Neural cell (in vitro differentiated cells): ENCODE data around the gene CASP9. TPM values are rescaled to one million over a fixed set of nuclear protein-coding genes. Genes with fewer than 3 reads are reported as not detected.
"Not testable (repeated sequence)": the region's sequence is repeated elsewhere in the genome, so short reads cannot be mapped to it uniquely, and the experiment has no call there.

ENCODE experiments used
- H2AFZ ChIP-seq: fragments of 200-600, 300-800 bp; sonication (generic), shearing (Covaris generic); 2 replicates; pipeline ENCODE4 v1.6.0; 2014; ENCODE audit warnings: low read depth, mild to moderate bottlenecking, antibody characterized with exemption, low read length, moderate library complexity
- H3F3A ChIP-seq: fragments of 200-600 bp; shearing (Covaris generic); 2 replicates; pipeline ENCODE4 v1.6.1; 2016; ENCODE audit warnings: mild to moderate bottlenecking, moderate library complexity, mixed read lengths, antibody characterized with exemption, low read length; ENCODE audit not compliant: insufficient read depth, poor library complexity, severe bottlenecking
- H3K27ac ChIP-seq: fragments of 200-600, 300-800 bp; sonication (generic), shearing (Covaris generic); 2 replicates; pipeline ENCODE4 v1.5.1; 2014; ENCODE audit warnings: mild to moderate bottlenecking, low read length, moderate library complexity
- H3K27me3 ChIP-seq: fragments of 300-800, 200-600 bp; sonication (generic), shearing (Covaris generic); 2 replicates; pipeline ENCODE4 v1.6.0; 2014; ENCODE audit warnings: mild to moderate bottlenecking, low read depth, low read length, moderate library complexity; ENCODE audit not compliant: insufficient read depth
- H3K36me3 ChIP-seq: fragments of 300-800, 200-600 bp; sonication (generic), shearing (Covaris generic); 2 replicates; pipeline ENCODE4 v1.5.1; 2014; ENCODE audit warnings: mild to moderate bottlenecking, antibody characterized with exemption, low read length, moderate library complexity; ENCODE audit not compliant: insufficient read depth
- H3K4me2 ChIP-seq: fragments of 300-800, 200-600 bp; sonication (generic), shearing (Covaris generic); 2 replicates; pipeline ENCODE4 v1.6.0; 2014; ENCODE audit warnings: mild to moderate bottlenecking, low read length
- H3K4me3 ChIP-seq: fragments of 300-800, 200-600 bp; sonication (generic), shearing (Covaris generic); 2 replicates; pipeline ENCODE4 v1.5.1; 2014; ENCODE audit warnings: mild to moderate bottlenecking, low read length, moderate library complexity
- H3K79me2 ChIP-seq: fragments of 200-600 bp; shearing (Covaris generic); replicated peaks from 2 replicates; pipeline ENCODE4 v1.6.0; 2014; ENCODE audit warnings: mild to moderate bottlenecking, low read length, moderate library complexity; ENCODE audit not compliant: insufficient read depth
- H3K9ac ChIP-seq: fragments of 300-800, 200-600 bp; sonication (generic), shearing (Covaris generic); 2 replicates; pipeline ENCODE4 v1.6.1; 2016; ENCODE audit warnings: mild to moderate bottlenecking, low read length, mixed read lengths
- H3K9me2 ChIP-seq: fragments of 200-600 bp; shearing (Covaris generic); 2 replicates; pipeline ENCODE4 v1.6.1; 2016; ENCODE audit warnings: mild to moderate bottlenecking, low read length, mixed read lengths; ENCODE audit not compliant: insufficient read depth
- H3K9me3 ChIP-seq: fragments of 200-600, 300-800 bp; sonication (generic), shearing (Covaris generic); 2 replicates; pipeline ENCODE4 v1.6.1; 2016; ENCODE audit warnings: mild to moderate bottlenecking, mixed run types, low read length, moderate library complexity, mixed read lengths
- H4K20me1 ChIP-seq: fragments of 200-600 bp; shearing (Covaris generic); 2 replicates; pipeline ENCODE4 v1.6.1; 2016; ENCODE audit warnings: mild to moderate bottlenecking, mixed run types; ENCODE audit not compliant: insufficient read depth
- CTCF ChIP-seq: fragments of 450-650 bp; IDR thresholded peaks from 2 replicates; pipeline ENCODE4 v1.5.1; 2014; ENCODE audit warnings: antibody characterized with exemption, mild to moderate bottlenecking, moderate library complexity; ENCODE audit not compliant: poor library complexity, severe bottlenecking
- EP300 ChIP-seq: fragments of 450-650 bp; conservative IDR thresholded peaks from 2 replicates; pipeline ENCODE4 v1.6.1; 2014; ENCODE audit warnings: antibody characterized with exemption, mild to moderate bottlenecking, moderate library complexity; ENCODE audit not compliant: poor library complexity, severe bottlenecking
- EZH2 ChIP-seq: fragments of 200-600, 300-800 bp; shearing (Covaris generic), sonication (generic); IDR thresholded peaks from 2 replicates; pipeline ENCODE4 v1.6.1; 2014; ENCODE audit warnings: antibody characterized with exemption, low read length, borderline replicate concordance, mild to moderate bottlenecking; ENCODE audit not compliant: insufficient read depth, poor library complexity, severe bottlenecking
- MXI1 ChIP-seq: fragments of 450-650 bp; conservative IDR thresholded peaks from 2 replicates; pipeline ENCODE4 v1.6.1; 2014; ENCODE audit warnings: antibody characterized with exemption, mild to moderate bottlenecking; ENCODE audit not compliant: poor library complexity, severe bottlenecking
- POLR2AphosphoS5 ChIP-seq: IDR thresholded peaks from 2 replicates; pipeline ENCODE4 v1.6.1; 2012
- RAD21 ChIP-seq: fragments of 450-650 bp; conservative IDR thresholded peaks from 2 replicates; pipeline ENCODE4 v1.6.1; 2014; ENCODE audit warnings: antibody characterized with exemption, mild to moderate bottlenecking, moderate library complexity
- REST ChIP-seq: IDR thresholded peaks from 2 replicates; pipeline ENCODE4 v1.6.1; 2012; ENCODE audit warnings: borderline replicate concordance
- SMC3 ChIP-seq: fragments of 450-650 bp; conservative IDR thresholded peaks from 2 replicates; pipeline ENCODE4 v1.6.1; 2014; ENCODE audit warnings: antibody characterized with exemption, mild to moderate bottlenecking, moderate library complexity; ENCODE audit not compliant: poor library complexity
- TAF1 ChIP-seq: IDR thresholded peaks from 2 replicates; pipeline ENCODE4 v1.6.1; 2012; ENCODE audit warnings: low read depth
- polyA plus RNA-seq: library from polyadenylated mRNA; depleted of rRNA; stranded (reverse); fragments of >200 nt; gene quantifications from 2 replicates; pipeline ENCODE4 v1.2.3, GENCODE V29; 2014

CASP9 gene
- polyA plus RNA-seq, 1 donor from 2014 or later = 13.7 TPM

GRCh38 chr1:15519625-15520024, 4.4 kb downstream of the CASP9 start:
- no peaks in the 10 kb centered on the region for H3K27me3 ChIP-seq
- H3K9ac ChIP-seq = no peak overlapping the region
- H3K9me2 ChIP-seq = no peaks in the 10 kb centered on the region
- H3K27ac ChIP-seq = no peak overlapping the region
- no peak overlapping the region for H3K4me3 ChIP-seq
- no peaks in the 10 kb centered on the region for H4K20me1 ChIP-seq
- H3F3A ChIP-seq = no peaks in the 10 kb centered on the region
- no peaks in the 10 kb centered on the region for H3K36me3 ChIP-seq
- no peak for TF ChIP-seq POLR2AphosphoS5
- no peak for TF ChIP-seq TAF1
- no peak for TF ChIP-seq REST
- no peak for TF ChIP-seq EZH2
- no peak for TF ChIP-seq EP300
- TF ChIP-seq MXI1 = no peak
- no peak for TF ChIP-seq SMC3
- TF ChIP-seq RAD21 = no peak
- no peak for TF ChIP-seq CTCF
- H3K79me2 ChIP-seq = peaks cover 12% of the 10 kb centered on the region
- H3K4me2 ChIP-seq = no peak overlapping the region
- H2AFZ ChIP-seq = no peak overlapping the region
- no peaks in the 10 kb centered on the region for H3K9me3 ChIP-seq

- Histone ChIP-seq H3K9me2 (no peaks in the 10 kb centered on the region), H3K9me3 (no peaks in the 10 kb centered on the region), H3K36me3 (no peaks in the 10 kb centered on the region), H3K27ac (no peak overlapping the region), H3K79me2 (no peaks in the 10 kb centered on the region), H2AFZ (no peak overlapping the region), H3K4me3 (no peak overlapping the region), H3F3A (no peaks in the 10 kb centered on the region), H3K9ac (no peak overlapping the region), H3K27me3 (no peaks in the 10 kb centered on the region), H4K20me1 (no peaks in the 10 kb centered on the region), H3K4me2 (no peak overlapping the region)
- no peak for TF ChIP-seq RAD21
- TF ChIP-seq EP300 = no peak
- no peak for TF ChIP-seq MXI1
- no peak for TF ChIP-seq REST
- no peak for TF ChIP-seq CTCF
- no peak for TF ChIP-seq POLR2AphosphoS5
- TF ChIP-seq EZH2 = no peak
- no peak for TF ChIP-seq TAF1
- TF ChIP-seq SMC3 = no peak
Measured at GRCh38 chr1:15515022-15515663, 8.9 kb downstream of the CASP9 start.

- H3K27me3 ChIP-seq, H3K36me3 ChIP-seq, H3K79me2 ChIP-seq, H2AFZ ChIP-seq, H3K4me2 ChIP-seq, H3K9me3 ChIP-seq, H3K4me3 ChIP-seq, H4K20me1 ChIP-seq, H3K27ac ChIP-seq, H3K9ac ChIP-seq, H3K9me2 ChIP-seq, H3F3A ChIP-seq: not testable (repeated sequence)
Measured at GRCh38 chr1:15514557-15514956, 9.5 kb downstream of the CASP9 start.
